ENCODE data around the gene PPBP.

PPBP gene, protein sequence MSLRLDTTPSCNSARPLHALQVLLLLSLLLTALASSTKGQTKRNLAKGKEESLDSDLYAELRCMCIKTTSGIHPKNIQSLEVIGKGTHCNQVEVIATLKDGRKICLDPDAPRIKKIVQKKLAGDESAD

DNA sequence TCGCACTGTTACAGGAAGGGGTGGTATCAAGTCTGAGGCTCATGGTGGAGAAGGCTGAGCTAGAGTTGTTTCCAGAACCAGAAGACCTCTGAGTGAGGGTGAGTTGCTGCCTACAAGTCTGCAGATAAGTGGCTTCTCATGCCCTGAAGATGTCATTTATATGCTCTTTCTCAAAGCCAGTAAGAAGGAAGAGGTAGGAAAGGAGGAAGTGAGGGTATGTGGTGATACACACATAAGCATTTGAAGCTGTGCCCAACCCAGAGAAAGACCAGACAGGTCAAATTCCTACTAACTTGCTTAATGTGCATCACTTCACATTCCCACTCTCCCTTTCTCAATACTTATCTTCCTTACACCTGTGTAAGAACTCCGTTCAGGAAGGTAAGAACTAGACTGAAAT, at the start of gene PPBP:
PPBP (minus strand) TSS at position 130 of the 400 bp plus-strand sequence; CDS start at position 43, 87 bp downstream.
- DNase-seq (ENCODE audit: low read depth in 2 of 2), result no peak

DNA sequence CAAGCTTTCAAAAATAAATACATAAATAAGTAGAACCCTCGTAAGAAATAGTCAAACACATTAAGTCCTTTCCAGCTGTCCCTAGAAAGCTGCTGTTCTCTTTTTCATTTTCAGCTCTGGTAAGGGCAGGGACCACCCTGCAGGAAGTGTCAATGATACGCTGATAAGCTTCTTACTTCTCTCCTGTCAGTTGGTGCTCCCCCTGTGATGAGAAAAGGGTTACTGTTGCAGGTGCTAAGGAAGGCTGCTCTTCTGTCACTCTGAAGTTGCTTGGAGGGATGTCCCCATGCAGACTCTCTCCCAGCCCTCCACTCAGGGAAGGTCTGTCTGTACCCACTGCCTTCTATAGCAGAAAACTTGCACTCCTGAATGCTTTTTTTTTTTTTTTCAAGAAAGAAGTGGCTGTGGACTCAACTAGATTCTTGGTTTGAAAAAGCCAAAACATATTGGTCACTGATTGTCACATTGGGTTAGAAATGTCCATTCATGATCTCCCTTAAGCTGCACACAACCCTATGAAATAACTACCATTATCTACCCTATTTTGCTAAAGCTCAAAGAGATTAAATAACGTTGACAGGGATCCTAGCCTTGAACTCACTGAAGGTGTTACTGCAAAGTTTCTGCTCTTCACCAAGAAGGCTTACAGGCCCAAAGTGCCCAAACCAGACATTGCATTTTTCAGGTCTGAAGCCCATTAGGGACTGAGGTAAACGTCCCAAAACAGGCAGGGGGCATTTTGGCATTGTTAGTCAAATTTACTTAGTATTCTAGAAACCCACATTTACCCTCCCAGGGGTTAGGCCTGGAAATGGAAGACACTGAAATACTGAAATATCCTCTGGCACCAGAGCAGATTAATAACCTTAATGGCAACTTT, 49.3 kb upstream of the PPBP start:
- no peak for DNase-seq (ENCODE audit: low read depth in 2 of 2)

DNA sequence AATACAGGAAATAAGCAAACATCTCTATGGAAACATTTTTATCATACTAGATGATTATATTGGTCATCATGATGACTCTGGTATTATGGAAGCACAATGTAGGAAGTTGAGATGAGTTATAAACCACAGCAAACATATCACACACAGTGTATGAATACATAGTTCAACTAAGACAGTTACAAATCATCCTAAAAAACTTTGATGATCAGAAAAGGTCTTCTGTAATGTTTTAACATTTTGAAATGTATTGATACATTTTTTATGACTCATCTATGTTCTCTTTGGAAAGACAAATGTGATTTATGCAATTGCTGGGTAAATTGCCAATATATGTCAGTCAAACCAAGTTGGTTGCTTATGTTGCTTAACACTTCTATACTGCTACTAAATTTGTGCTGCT, 45.7 kb upstream of the PPBP start:
- no peak for DNase-seq (ENCODE audit: low read depth in 2 of 2)

DNA sequence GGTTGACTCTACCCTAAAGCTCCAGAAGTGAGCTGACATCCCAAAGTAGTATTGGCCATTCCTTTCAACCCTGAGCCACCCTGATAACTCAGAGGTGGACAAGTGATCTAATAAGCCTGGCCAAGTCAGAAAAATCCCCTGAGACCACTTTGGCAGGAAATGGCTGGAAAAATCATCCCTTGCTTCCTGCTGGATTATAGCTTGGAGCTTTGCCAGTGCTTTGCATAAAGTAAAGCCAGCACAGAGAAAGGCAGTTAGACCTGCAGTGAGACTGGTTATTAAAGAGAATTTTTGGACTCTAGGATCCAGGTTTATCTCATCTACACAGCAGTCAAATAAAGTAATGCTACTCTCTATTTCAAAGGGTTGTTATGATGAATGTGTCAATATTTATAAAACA, 44.1 kb upstream of the PPBP start:
- DNase-seq (ENCODE audit: low read depth in 2 of 2), result no peak

DNA sequence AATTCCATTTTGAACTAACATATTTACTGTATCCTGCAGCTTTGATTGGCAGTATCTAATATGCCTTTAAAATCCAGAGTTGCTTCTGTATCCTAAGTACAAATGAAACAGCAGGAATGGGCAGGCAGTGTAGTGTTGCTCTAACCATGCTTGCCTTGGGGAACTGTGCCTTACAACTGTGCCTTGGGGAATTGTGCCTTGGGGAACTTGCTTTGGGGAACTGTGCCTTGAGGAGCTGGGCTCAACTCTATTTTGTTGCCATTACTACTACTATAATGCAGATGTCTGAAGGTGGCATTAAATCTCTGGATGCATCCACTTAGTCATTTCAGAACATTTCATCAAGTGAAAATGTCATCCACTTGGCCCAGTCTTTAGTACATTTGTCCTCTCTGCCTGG, 43.6 kb upstream of the PPBP start:
- no peak for DNase-seq (ENCODE audit: low read depth in 2 of 2)

DNA sequence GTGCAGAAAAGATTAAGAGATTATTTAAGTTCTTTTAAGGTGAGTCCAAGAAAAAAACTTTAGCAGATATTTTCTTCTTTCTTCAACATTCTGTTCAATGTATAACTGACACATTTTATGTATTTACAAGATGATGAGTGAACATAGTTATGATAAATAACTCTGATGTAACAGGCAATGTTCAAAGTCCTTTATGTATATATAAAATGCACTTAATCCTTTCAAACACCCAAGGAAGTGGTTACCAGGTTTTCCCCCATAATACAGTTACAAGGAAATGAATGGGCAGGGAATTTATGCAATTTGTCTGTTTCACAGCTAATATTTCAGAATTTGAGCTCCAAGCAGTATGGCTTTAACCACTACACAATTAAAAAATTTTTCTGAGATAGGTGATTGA, 42.3 kb upstream of the PPBP start:
- no peak for DNase-seq (ENCODE audit: low read depth in 2 of 2)

DNA sequence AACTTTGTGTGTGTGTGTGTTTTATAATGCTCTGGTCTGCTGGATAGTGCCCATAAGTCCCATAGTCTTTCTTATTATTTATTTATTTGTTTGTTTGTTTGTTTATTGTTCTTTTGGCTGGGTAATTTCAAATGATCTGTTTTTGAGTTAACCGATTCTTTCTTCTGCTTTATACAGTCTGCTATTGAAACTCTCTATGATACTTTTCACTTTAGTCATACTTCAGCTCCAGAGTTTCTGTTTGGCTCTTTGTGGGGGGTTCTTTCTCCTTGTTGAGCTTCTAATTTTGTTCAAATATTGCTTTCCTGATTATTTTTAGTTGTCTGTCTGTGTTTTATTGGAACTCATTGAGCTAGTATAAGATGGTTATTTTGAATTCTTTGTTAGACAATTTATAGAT, 40.5 kb upstream of the PPBP start:
- no peak for DNase-seq (ENCODE audit: low read depth in 2 of 2)

DNA sequence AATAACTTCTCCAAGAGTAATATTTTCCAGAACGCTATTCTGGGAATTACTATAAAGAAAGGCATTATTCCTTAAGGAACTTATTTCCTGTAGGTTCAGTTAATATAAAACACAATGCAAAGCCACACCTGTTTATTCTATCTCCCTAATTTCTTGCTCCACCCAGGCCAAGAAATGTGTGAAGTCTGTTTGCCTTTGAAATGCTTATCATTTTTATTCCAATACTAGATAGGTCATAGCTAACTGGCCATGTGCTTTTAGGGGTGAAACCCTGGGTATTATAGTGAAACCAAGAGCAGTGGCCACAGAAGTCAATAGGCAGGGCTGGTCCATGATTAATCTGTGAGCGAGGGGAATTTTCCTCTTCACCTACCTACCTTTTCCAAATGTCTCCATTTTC, 35.7 kb upstream of the PPBP start:
- DNase-seq (ENCODE audit: low read depth in 2 of 2), result no peak

DNA sequence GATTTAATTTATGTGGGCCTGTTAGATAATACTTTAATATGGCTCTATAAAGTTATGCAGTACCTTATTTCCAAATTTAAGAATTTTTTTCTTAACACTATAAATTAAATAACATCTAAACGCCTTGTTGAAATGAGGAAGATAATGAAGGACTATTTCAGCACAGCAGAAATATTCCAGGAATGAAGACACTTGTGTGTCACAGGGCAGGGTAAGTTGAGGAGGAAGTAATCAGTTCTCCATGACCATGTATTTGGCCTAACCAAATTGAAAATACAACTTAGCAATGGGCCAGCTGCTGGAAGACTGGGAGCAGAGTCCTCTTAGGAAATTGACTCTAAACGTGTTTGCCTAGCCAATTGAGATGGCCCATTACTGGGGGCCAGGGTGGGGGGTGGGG, 33.6 kb upstream of the PPBP start:
- DNase-seq (ENCODE audit: low read depth in 2 of 2), result no peak

DNA sequence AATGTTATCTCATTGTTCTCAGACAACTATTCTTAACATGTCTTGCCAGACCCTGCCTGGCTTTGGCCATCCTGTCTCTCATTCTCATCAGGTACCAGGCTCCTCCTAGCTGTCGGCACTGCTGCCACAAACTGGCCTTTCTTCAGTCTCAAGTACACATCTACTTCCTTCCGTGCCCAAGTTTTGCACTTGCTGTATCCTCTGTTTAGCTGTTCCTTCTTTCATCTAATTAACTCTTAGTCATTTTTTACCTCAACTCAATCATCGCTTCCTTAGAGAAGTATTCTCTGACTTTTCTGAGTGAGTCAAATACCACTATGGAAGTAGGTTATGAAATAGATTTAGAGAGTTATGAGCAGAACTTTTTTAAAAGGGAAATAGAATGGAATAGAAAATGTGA, 30.8 kb upstream of the PPBP start:
- DNase-seq (ENCODE audit: low read depth in 2 of 2), result no peak

DNA sequence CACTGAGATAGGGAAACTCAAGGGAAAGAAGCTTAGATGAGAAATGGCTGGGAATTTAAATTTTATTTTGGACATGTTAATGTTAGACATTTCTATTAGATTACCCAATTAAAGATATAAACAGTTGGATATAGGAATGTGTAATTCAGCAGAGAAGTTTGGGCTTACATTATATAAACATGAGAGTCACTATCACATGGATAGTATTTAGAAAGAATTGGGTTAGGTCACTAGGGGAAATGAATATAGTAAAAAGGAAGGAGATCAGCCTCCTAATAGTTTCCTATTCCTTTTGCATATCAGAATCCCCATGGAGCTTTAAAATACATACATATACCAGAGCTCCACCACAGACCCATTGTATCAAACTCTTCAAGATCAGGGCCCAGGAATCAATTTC, 30.1 kb upstream of the PPBP start:
- DNase-seq (ENCODE audit: low read depth in 2 of 2), result no peak

DNA sequence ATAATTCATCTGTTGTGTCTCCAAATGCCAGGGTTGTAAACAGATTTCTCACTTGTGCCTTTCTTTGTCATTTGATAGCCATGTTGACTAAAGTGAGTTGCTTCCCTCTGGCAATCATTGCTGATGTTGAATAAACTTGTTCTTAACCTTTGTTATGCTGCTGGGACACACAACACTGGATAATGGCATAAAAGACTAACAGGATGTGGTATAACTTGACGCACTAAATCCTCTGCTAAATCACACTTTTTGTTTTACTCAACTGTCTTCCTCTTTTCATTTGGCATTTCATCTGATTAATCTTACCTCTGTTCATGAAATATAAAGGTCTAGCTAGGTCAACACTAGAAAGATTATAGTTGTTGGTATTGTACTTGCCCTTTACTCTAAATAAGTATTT, 28.1 kb upstream of the PPBP start:
- no peak for DNase-seq (ENCODE audit: low read depth in 2 of 2)

DNA sequence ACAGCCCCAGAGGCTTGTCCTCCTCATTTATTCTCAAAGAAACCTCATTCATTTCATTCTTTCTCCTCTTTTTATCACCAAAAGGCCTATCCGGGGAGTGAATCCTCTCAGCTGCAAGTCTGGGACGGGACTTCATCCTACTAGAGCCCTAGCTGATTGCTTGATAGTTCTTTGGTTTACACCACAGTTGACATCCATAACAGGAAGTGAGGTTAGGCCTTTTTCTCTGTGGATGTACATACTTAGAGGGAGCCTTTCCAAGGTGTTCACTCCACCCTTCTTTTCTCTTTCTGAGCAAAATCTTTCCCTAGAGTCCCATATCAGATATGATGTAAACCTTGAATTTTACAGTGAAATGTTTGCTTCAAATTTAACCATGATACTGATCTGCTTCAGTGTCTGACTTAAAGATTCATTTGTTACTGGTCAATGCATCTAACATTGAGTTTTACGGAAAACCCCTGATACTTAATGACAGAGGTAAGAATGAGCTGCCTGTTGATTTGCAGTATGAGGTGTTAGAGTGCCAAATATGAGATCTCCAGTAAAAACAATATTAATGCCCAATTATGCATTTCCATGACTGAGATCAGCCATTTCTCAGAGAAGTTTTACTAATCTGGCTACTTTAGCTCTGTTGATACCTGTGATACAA, 27.3 kb upstream of the PPBP start:
- no peak for DNase-seq (ENCODE audit: low read depth in 2 of 2)

DNA sequence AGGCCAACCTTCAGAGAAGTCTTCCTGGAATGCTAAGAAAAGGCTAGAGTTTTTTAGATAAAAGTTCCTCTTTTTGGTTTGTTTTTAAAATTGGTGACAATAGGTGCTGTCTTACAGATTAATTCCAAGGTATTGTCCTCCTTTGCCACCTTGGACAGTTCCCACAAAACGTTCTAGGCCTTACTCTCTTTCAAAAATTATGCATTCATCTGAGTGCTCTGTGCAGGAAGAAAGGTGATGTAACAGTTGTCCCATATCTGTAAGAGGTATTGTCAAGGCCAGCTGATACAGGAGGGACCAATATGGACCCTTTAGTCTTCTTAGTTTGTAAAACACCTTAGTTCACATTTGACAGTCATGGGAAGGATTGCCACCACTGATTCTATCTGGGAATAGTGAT, 26.3 kb upstream of the PPBP start:
- DNase-seq (ENCODE audit: low read depth in 2 of 2), result no peak

DNA sequence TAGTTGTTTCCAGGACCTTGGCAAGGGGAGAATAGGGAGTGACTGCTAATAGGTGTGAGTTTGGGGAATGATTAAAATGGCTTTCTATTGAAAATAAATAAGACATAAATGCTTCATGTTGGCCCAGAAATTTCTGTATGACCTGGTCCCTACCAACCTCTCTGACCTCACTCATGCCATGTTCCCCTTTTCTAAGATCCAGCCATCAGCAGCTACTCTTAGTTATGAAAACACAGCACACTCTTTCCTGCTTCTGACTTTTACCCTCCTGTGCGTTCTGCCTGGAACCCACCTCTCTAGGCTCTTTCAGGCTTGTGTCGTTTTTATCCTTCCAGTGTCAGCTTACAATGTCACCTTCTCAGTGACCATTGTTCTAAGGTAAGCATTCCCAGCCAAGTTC, 25.3 kb upstream of the PPBP start:
- DNase-seq (ENCODE audit: low read depth in 2 of 2), result no peak

DNA sequence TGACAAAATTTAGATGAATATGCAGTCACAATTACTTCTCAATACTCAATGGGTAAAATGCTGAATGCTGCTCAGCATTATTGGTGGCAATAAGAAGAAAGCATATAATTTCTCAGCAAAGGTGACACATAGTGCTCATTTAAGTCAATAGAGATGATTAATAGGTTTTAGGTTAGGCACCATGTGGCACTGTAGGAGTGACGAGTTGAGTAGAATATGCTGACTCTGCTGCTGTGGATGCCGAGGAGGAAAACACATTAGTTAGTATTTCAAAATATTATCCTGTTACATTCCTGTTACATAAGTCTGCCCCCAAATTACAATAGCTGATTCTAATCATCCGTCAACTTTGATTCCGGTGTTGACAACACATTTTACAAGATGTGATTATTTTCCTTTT, 24.1 kb upstream of the PPBP start:
- DNase-seq (ENCODE audit: low read depth in 2 of 2), result no peak

DNA sequence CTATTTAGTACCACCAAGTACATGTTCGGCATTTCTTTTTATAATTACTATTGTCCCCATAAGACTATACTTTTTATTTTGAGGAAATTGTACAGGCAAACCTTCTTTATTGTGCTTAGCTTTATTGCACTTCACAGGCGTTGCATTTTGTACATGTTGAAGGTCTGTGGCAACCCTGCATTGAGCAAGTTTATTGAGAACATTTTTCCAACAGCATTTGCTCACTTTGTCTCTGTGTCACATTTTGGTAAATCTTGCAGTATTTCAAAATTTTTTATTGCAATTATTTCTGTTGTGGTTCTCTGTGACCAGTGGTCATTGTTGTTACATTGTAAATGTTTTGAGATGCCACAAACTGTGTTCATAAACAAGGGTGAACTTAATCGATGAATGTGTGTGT, 21.3 kb upstream of the PPBP start:
- no peak for DNase-seq (ENCODE audit: low read depth in 2 of 2)

DNA sequence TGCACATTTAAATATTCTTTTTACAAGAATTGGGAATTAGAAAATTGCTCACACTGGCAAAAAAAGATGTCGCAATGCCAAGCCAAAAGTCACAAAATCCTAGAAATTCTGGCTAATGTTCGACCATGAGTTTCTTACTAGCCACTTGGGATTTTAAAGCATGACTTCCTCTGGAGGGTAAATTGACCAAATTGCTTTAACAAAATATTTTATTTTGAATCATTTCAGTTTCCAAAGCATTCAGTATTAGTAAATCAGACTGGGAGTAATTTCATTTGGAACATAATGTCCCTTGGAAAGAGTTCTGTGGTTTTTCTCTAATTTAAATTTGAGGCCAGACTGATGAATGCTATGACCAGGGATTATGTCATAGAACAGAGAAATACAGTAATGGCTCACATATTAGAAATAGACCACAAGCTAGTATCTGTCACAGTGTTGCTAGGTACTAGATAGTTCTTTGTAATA, 18.1 kb upstream of the PPBP start:
- DNase-seq (ENCODE audit: low read depth in 2 of 2), result no peak

DNA sequence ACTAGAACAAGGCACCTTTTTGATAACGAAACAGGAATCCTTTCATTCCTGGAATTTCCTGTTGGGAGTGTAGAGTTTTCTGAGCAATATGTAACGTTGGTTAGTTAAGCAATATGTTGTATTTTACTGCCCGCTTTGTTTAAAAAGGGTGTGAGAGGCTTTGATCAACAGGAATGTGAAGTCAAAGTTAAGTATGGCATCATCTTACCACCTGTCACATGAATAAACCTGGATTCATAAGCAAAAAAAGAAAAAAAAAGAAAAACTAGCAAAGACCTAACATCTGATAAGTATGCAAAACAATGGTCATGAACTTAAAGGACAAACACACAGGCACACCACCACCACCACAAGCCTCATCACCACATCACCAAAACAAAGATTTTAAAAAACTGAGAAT, 17.5 kb upstream of the PPBP start:
- DNase-seq (ENCODE audit: low read depth in 2 of 2), result no peak

DNA sequence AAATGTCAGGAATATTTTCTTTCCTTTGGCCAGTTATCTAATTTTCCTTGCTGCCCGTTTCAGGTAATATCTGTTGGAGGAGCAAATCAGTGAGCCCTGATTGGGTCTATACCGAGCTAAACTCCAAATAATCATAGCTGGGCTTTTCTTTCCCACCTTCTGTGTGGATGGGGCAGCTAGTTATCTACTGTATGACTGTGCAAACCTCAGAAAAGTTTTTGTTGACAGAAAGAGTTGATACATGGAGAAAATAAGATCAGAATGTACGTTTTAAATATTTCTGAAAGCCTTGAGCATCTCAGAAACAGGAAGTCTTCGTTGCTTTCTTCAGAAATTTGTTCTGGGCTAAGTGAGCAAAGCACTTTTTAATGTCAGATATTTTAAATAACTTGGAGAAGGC, 16.7 kb upstream of the PPBP start:
- DNase-seq (ENCODE audit: low read depth in 2 of 2), result no peak

DNA sequence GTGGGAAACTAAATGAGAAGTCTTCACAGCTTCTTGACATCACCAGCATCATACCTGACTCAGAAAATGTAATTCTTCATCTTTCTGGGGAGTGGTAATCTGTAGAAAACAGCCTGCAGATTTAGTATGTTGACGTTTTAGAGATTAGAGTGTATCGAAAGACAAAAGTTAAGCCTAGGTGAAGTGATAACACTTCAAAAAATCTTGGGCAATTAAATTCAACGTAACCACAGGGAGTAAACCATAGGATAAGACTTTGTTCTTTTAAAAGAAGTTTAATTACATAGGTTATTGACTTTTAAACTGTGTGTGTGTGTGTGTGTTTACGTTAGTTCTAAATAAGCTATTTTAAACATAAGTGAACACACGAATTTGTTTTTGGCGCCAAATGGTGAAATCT, 12.3 kb upstream of the PPBP start:
- DNase-seq (ENCODE audit: low read depth in 2 of 2), result no peak

DNA sequence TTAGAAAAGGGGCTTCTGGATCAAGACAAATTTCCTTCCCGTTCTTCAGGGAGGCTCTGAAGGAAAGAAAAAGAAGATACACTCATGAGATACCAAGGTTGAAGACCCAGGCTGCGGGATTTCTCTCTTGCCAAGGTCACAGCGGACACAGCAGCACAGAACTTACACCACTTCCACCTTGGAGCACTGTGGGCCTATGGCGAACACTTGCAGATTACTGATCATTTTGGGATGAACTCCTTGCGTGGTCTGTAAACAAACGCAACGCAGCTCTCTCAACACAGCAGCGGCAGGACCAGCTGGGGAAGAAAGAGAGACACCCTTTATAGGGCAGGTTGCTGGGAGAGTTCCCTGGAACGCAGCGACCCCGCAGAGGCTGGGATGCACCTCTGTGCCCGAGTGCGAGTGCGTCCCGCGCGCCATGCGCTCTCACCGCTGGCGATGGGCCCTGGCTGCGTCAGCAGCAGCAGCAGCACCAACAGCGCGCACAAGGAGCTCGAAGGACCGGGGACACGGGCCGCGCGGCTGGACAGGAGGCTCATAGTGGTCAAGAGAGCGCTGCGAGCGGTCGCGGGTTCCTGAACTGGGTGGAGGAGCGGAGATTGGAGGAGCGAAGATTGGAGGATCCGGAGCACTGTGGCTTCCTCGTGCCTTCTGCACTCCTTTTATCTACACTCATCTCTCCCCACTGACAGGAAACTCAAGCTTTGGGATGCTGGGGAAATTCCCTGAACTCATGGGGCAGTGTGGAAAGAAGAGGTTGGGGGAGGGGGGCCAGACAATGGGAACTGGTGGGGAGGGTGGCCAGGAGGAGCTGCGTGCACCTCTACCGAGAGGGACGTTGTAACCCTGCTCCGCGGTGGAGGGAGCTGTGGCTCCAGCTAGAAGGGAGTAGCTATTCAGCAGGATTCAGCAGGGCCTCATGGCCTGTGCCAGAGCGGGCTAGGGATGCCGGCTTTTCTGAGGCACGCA, 10.3 kb upstream of the PPBP start, which contains the start of gene CXCL5:
CXCL5 (minus strand) TSS at position 638 of the 972 bp plus-strand sequence; CDS start at position 542, 96 bp downstream.
- no peak for DNase-seq (ENCODE audit: low read depth in 2 of 2)
